Nephron (organoid): Measurements from ENCODE around the gene CABCOCO1.

Source experiments
- H3K27ac Mint-ChIP-seq, 3 experiments: 2 replicates each; pipeline ENCODE4 v1.8.0; 2020; ENCODE audit warnings: mixed read lengths in 3 of 3, mild to moderate bottlenecking in 2 of 3, moderate library complexity in 1 of 3
- H3K27me3 Mint-ChIP-seq: 2 replicates; pipeline ENCODE4 v1.8.0; 2021; ENCODE audit warnings: low read depth, mild to moderate bottlenecking, moderate library complexity, mixed read lengths
- H3K36me3 Mint-ChIP-seq: 2 replicates; pipeline ENCODE4 v1.8.0; 2020; ENCODE audit warnings: low read depth, mixed read lengths
- H3K4me1 Mint-ChIP-seq: 2 replicates; pipeline ENCODE4 v1.8.0; 2020; ENCODE audit warnings: mixed read lengths
- H3K4me3 Mint-ChIP-seq, 3 experiments: 2 replicates each; pipeline ENCODE4 v1.8.0; 2020; ENCODE audit warnings: mild to moderate bottlenecking in 3 of 3, mixed read lengths in 3 of 3, moderate library complexity in 2 of 3
- H3K9me3 Mint-ChIP-seq: 2 replicates; pipeline ENCODE4 v1.8.0; 2020; ENCODE audit warnings: mixed read lengths
- CTCF ChIP-seq, 3 experiments: fragments of 200-600 bp; sonication (generic); IDR thresholded peaks; one replicate each; pipeline ENCODE4 v1.5.0; 2021; ENCODE audit warnings: antibody characterized with exemption in 3 of 3; ENCODE audit not compliant: unreplicated experiment in 3 of 3

Gene CABCOCO1

DNA sequence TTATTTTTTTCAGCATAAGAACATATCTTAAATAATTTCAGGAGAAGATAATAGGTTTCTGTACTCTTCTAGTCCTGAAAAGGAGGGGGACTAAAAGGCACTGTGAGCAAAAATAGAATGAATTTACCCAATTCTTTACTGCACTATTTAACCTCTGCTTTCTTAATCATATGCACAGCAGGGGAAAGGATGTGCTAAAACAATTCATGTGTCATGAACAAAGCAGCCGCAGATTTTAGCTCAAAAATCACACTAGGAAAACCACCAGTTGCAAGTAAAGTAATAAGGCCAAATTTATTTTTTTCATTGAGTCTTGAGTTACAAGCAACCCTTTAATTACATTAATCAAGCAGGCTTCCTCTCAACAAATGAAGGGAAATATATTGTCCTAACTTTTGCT, 80.1 kb downstream of the CABCOCO1 start:
- Mint-ChIP-seq H3K27me3 (no peaks in the 10 kb centered on the region), H3K4me3 (no peak overlapping the region), H3K27ac (peak overlapping the region in 2 of 3 experiments; percentile 59 to 65), H3K36me3 (no peaks in the 10 kb centered on the region), H3K9me3 (no peaks in the 10 kb centered on the region), H3K4me1 (peaks cover 12% of the 10 kb centered on the region)
- TF ChIP-seq CTCF (IDR thresholded peaks at IDR 0.05; ENCODE audit: unreplicated experiment in 3 of 3): no peak

GRCh38 chr10:61744469-61744868, 81.7 kb downstream of the CABCOCO1 start:
- TF ChIP-seq CTCF (IDR thresholded peaks at IDR 0.05; ENCODE audit: unreplicated experiment in 3 of 3): no peak
- Mint-ChIP-seq H3K36me3 (no peaks in the 10 kb centered on the region), H3K4me1 (peaks cover 18% of the 10 kb centered on the region), H3K27me3 (no peaks in the 10 kb centered on the region), H3K27ac (no peak overlapping the region), H3K4me3 (no peak overlapping the region), H3K9me3 (no peaks in the 10 kb centered on the region)

DNA sequence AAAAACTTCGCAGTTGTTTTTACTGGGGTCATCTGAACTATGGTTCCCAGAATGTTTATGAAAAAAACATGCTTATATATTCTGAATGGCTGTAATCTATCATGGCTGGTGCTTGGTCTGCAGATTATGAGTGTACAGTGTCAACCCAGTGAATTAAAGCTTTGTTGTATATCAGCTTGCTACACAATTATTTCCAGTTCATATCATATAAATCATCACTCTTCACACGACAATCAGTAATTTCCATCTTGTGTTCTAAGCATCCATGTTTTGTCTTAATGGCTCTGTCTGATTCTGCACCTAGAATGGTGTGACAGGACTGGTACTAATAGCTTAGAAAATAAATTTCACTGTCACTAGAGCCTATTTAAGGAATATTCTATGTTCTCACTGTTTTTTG, 83.6 kb downstream of the CABCOCO1 start:
- TF ChIP-seq CTCF (IDR thresholded peaks at IDR 0.05; ENCODE audit: unreplicated experiment in 3 of 3): no peak
- H3K4me1 Mint-ChIP-seq: peaks cover 29% of the 10 kb centered on the region

DNA sequence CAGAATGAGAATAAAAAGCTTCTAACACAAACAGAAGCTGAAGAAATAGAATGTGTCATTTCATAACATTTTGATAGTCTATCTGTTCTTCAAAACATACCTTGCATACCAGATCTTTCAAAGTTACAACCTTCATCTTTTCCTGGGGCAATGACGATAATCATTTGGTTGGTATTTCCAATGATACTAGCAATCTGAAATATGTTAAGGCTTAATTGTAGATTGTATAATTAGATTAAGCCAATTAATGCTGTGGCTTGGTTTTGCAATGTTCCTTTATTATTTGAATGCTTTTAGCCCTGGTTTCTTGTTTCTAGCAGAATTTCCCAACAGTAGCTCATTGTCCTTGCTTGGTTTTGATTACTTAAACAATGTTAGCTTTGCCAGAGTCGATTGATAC, 84.6 kb downstream of the CABCOCO1 start:
- TF ChIP-seq CTCF (IDR thresholded peaks at IDR 0.05; ENCODE audit: unreplicated experiment in 3 of 3): no peak

More for the DNA sequence above, 83.6 kb downstream of the CABCOCO1 start:
- Mint-ChIP-seq H3K27ac (no peak overlapping the region), H3K36me3 (no peaks in the 10 kb centered on the region), H3K4me3 (no peak overlapping the region), H3K9me3 (no peaks in the 10 kb centered on the region), H3K27me3 (no peaks in the 10 kb centered on the region)

DNA sequence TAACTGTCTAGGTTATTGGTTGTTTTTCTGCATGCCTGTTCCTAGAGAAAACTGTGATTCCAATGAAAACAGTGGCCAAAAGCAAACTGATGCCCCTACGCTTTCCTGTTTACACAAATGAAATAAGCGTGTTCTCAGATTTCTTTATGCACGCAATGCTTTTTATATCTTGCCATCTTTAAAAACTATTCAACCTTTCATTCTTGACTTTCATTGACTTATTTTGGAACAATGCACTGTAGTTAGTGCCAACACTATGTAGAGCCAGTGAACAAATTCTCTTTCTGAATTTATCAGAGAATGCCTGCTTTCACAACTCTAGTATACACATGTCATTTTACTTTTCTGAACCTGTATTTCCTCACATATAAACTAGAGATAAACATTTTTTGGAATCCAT, 86.6 kb downstream of the CABCOCO1 start:
- Mint-ChIP-seq H3K36me3 (no peaks in the 10 kb centered on the region), H3K4me1 (peaks cover 48% of the 10 kb centered on the region), H3K9me3 (no peaks in the 10 kb centered on the region), H3K4me3 (no peak overlapping the region), H3K27ac (peak overlapping the region; percentile 1 to 6 (median 2)), H3K27me3 (no peaks in the 10 kb centered on the region)
- TF ChIP-seq CTCF (IDR thresholded peaks at IDR 0.05; ENCODE audit: unreplicated experiment in 3 of 3): no peak

More for the DNA sequence above, 84.6 kb downstream of the CABCOCO1 start:
- H3K4me1 Mint-ChIP-seq: peaks cover 38% of the 10 kb centered on the region
- no peak overlapping the region for H3K4me3 Mint-ChIP-seq
- no peak overlapping the region for H3K27ac Mint-ChIP-seq
- H3K9me3 Mint-ChIP-seq: no peaks in the 10 kb centered on the region
- H3K36me3 Mint-ChIP-seq: no peaks in the 10 kb centered on the region
- H3K27me3 Mint-ChIP-seq: no peaks in the 10 kb centered on the region

DNA sequence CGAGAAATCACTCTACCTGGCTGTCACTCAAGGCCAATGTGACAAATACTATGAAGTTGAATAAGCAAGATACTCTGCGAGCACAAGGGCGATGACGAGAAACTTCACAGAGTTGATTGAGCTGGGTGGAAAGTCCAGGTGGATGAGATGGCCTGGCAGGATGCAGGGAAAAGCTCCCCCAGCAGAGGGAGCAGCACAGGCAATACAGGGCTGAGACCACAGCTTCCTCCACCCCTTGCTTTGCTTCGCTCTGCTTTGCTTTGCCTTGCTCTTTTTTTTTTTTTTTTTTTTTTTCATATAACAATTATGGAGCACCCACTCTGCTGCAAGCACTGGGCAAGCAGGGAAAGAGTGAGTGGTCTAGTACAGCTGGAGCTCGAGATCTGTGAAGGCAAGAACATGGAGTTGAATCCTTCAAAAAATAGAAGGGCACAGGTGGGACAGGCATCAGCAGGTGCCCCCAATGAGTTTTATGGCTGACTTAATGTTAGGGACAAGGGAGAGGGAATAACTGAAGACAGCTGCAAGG, 88.3 kb downstream of the CABCOCO1 start:
- H3K4me3 Mint-ChIP-seq: peak overlapping the region in 2 of 3 experiments; percentile 21 to 40
- peak overlapping the region; percentile 94 to 96 (median 94) for H3K27ac Mint-ChIP-seq
- no peaks in the 10 kb centered on the region for H3K9me3 Mint-ChIP-seq
- peak; percentile 40 to 56 (median 42) for TF ChIP-seq CTCF (IDR thresholded peaks at IDR 0.05; ENCODE audit: unreplicated experiment in 3 of 3)
- peaks cover 59% of the 10 kb centered on the region for H3K4me1 Mint-ChIP-seq
- no peaks in the 10 kb centered on the region for H3K27me3 Mint-ChIP-seq
- H3K36me3 Mint-ChIP-seq: no peaks in the 10 kb centered on the region
